HG03521 (cell line): Measurements from ENCODE around the gene USP40.

Source experiments
- ATAC-seq: cut with Tn5 transposase; IDR thresholded peaks from one replicate; pipeline ENCODE4 v1.9.1; 2021; ENCODE audit warnings: mild to moderate bottlenecking, moderate library complexity; ENCODE audit not compliant: unreplicated experiment

Gene USP40

GRCh38 chr2:233448575-233448974 is 118.0 kb downstream of the USP40 start:
- ATAC-seq: no peak

GRCh38 chr2:233448220-233448559 is 118.4 kb downstream of the USP40 start:
- ATAC-seq: no peak

DNA sequence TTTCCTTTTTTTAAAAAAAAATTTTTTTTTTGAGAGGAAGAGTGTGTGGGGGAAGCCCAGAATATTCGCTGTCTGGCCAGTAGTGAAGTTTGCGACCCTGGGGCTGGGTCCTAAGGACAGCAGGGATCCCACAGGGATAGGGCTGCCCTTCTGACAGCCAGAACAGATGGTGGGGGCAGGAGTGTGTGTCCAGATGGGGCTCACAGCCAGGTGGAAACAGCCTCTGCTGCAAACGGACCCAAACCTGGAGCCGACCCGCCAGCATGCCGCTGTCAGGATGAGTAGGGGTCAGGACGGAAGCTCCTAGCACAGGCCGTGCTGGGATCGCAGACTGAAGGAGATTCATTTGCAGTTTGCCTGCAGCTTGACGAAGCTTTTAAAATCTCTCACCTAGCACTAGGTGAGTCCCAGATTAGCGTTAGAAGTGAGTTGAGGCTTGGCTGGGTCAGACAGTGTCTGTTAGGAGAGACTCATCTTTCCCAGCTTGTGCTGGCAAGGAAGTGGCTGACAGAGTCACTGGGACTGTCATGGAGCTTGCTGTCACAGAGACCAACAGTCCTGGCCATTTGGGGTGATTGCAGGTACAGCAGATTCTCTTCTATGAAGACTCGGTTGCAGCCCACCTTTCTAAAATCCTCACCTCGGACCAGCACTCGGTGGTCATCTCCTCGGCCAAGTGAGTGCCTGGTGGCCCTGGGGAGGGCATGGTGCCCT is 118.9 kb downstream of the USP40 start:
- ATAC-seq: no peak

GRCh38 chr2:233446606-233447305 is 119.8 kb downstream of the USP40 start:
- ATAC-seq: no peak

DNA sequence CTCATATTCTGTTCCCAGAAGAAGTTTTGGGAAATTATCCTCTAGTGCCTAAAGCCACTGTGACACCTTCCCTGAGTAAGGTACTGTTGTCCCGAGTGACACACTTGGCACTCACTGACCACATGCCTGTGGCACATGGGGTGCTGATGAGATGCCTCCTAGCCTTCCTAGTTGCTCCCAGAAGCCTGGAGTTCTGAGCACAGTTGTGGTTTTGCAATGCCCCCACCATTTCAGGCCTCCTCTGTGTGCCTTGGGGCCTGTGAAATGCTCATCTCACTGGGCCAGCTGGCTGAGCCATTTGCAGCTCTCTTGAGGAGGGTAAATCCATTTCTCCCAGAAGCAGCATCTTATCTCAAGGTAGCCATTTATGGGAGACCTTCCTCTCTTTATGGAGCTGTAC is 120.5 kb downstream of the USP40 start:
- no peak for ATAC-seq

- ATAC-seq: no peak
Measured at GRCh38 chr2:233445152-233445830, 121.3 kb downstream of the USP40 start.

- no peak for ATAC-seq
Measured at GRCh38 chr2:233444501-233444900, 122.1 kb downstream of the USP40 start.

DNA sequence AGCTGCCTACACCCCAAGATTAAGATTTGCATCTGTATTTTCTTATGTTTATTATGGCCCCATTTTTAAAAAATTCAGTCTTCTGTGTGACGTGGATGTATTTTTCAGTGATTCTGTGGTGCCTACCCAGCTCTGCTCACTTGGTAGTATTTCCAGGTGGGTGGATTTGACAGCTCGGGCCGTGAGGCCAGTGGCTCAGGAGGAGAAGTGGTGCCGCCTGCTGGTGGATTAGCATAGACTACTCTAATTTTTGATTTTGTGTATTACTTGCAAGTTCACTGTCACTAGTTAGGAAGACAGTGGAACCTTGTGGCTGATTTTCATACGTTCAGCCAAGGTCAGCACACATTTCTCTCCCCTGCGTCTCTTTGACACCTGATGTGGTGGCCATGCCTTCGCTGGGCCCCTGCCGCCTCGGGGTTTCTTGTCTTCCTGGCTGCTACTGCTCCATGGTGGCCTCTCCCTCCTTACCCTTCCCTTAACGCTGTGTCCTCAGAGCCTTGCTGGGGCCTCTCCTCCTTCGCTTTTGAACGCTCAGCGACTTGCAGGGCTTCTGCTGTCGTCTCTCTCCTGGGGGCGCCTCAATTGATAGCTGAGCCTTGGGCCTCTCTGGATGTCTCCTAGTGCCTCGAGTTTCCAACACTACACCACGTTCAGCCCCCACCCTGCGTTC is 122.9 kb downstream of the USP40 start:
- no peak for ATAC-seq

DNA sequence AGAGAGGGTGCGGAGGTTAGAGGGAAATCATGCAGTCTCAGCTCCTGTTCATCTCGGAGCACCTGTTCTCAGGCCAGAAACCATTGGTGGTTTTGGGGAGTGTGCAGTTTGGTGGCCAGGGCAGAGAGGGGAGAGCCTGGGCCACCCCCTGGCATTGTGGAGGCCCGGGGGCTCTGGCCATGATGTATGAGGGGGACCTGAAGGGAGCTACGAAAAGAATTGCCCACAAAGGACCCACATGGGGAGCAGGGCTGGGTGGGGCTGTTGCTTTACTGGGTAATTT is 124.6 kb downstream of the USP40 start:
- no peak for ATAC-seq

GRCh38 chr2:233441161-233442027 is 125.2 kb downstream of the USP40 start:
- no peak for ATAC-seq

GRCh38 chr2:233440714-233441113 is 125.9 kb downstream of the USP40 start:
- ATAC-seq: no peak

- no peak for ATAC-seq
Measured at GRCh38 chr2:233440314-233440713, 126.3 kb downstream of the USP40 start.

DNA sequence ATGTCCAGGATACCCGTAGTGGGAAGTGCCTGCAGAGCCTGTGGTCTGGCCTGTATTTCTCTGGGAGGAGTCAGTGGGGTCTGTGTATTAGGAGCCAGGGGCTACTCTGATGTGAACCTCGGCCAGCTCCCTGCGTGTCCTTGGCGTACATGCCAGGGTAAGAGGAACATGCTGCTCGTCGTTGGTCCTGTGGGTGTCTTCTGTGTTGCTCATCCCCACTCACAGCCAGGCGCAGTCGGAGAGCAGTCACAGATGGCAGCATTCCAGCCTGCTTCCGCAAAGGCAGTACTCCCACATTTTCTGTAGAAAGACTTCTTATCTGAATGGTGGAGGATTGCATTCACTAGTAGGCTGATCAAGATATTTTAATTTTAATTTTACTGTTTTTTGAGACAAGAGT is 127.4 kb downstream of the USP40 start:
- ATAC-seq: no peak

DNA sequence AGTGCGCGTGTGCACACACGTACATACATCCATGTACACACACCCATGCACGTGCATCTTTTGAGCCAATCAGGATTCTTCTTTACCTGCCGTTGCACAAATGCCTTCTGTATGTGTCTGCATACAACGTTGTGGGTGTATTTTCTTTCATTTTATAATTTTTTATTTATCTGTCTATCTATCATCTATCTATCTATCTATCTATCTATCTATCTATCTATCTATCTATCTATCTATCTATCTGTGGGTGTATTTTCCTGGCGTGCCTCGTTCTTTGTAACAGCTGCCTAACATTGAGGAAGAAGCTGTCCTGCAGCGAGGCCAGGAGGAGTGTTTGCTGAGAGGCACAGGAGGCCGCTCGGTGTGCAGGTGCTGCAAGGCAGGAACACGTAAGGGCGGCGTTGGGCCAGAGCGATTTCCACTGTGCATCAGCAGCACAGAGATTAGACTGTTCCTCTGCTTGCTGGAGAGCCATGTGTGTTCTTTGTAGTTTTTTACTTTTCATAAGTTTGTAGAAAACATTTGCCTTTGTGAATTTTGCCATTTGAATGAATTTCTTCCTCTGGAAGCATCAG is 127.9 kb downstream of the USP40 start:
- no peak for ATAC-seq

GRCh38 chr2:233437439-233437955 is 129.1 kb downstream of the USP40 start:
- ATAC-seq: no peak

DNA sequence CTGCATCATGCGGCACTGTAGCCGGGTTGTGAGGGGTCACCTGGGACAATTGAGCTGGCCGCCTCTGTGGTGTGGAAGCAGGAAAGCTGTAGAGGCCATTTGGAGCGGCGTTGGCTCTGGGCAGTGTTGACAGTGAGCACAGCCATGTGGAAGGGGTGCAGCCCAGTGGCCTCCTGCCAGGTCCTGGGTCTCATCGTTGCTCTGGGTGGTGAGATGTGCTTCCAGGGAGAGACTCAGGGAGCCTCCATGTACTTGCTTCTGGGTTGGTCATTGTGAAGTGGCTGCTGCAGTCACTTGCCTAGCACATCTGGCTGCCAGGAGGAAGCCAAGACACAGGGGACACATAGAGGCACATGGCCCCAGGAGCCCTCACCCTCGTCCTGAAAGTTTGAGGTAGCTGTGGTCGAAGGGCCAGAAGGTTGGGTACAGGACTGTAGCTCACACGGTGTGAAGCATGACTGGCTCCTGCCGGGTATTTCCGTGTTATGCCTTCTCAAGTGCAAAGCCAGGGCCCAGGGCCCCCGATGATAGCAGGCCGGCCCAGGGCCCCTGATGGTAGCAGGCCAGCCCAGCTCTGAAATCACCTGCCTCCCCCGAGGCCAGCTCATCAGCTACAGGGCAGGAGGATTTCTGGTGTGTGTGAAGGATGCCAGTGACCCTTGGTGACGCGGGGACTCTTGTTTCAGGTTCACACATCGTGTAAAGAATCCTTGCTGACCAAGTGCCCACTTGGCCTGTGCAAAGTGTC is 129.7 kb downstream of the USP40 start:
- ATAC-seq: no peak

DNA sequence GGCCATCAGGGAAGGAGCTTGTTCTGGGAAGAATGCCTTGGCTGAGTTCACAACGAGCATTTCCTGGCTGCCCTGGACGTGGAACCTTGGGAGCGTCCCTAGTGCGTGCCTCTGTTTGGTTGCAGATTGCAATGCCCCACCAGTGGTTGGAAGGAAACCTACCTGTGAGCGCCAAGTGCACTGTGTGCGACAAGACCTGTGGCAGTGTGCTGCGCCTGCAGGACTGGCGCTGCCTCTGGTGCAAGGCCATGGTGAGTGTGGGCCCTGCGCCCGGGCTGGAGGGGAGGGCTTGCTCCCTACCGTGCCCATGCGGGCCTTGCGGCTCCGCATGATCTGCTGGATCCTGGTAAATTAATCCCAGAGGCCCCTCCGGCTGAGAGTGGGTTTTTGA is 130.4 kb downstream of the USP40 start:
- no peak for ATAC-seq

- ATAC-seq: no peak
Measured at GRCh38 chr2:233435436-233436190, 131.0 kb downstream of the USP40 start.
